Tibial nerve (tissue), 4 donors: ENCODE measurements around the gene EGF.

ENCODE experiments used
- EP300 ChIP-seq, 2 donors: sonication (generic); formaldehyde crosslinking; IDR thresholded peaks; one replicate each; pipeline ENCODE4 v1.6.1; 2017; ENCODE audit warnings: antibody characterized with exemption in 2 of 2, mild to moderate bottlenecking in 1 of 2
- TF ChIP-seq, protein P1 (sequence below), 5 experiments: fragments of 200-600 bp in 3 of 5; fragments of 450-650 bp in 2 of 5; sonication (generic) in 3 of 5; IDR thresholded peaks; one replicate each; pipeline ENCODE4 v1.5.1; 2016 to 2019; ENCODE audit warnings: antibody characterized with exemption in 5 of 5, mild to moderate bottlenecking in 3 of 5, moderate library complexity in 2 of 5

DNA sequence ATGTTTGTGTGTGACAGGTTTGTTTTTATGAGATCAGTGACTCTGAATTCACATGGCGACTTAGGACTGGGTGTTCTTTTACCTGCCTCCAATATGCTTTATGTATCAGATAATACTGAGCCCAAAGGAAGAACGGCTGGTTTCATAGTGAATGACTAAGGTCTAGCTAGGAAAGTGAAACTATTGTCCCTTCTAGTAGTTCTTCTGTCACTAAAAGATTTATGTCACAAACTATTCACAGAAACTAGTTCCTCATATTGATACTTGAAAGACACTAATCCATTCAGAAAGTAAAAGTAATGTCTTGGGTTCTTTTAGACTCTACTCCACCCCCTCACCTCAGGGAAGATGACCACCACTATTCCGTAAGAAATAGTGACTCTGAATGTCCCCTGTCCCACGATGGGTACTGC, 81.7 kb downstream of the EGF start:
- TF ChIP-seq EP300 (IDR thresholded peaks at IDR 0.05) = no peak
- TF ChIP-seq, protein P1, sequence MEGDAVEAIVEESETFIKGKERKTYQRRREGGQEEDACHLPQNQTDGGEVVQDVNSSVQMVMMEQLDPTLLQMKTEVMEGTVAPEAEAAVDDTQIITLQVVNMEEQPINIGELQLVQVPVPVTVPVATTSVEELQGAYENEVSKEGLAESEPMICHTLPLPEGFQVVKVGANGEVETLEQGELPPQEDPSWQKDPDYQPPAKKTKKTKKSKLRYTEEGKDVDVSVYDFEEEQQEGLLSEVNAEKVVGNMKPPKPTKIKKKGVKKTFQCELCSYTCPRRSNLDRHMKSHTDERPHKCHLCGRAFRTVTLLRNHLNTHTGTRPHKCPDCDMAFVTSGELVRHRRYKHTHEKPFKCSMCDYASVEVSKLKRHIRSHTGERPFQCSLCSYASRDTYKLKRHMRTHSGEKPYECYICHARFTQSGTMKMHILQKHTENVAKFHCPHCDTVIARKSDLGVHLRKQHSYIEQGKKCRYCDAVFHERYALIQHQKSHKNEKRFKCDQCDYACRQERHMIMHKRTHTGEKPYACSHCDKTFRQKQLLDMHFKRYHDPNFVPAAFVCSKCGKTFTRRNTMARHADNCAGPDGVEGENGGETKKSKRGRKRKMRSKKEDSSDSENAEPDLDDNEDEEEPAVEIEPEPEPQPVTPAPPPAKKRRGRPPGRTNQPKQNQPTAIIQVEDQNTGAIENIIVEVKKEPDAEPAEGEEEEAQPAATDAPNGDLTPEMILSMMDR (IDR thresholded peaks at IDR 0.05) = no peak
